Left colon (tissue), 2 donors: ENCODE measurements around the gene KCTD5. TPM values are rescaled to one million over a fixed set of nuclear protein-coding genes. Genes with fewer than 3 reads are reported as not detected.
"Not testable (repeated sequence)": the region's sequence is repeated elsewhere in the genome, so short reads cannot be mapped to it uniquely, and the experiment has no call there.

Experiments used
- ATAC-seq: fragments of 200-7000 bp; cut with Tn5 transposase; one replicate; pipeline ENCODE4 v1.9.1; 2020; ENCODE audit warnings: mild to moderate bottlenecking, moderate library complexity
- DNase-seq, 2 donors: peaks; one replicate each; pipeline ENCODE4 v3.0.0-alpha.2; 2020
- intact Hi-C, 2 donors: fragments of 100-400 bp; cut with DNase I in 1 of 2; cut with micrococcal nuclease in 1 of 2; formaldehyde crosslinking; loops; one replicate each; pipeline versions ENCODE4 v1.11.2 to v1.14.0; 2022; cut with DNase I, micrococcal nuclease
- long read RNA-seq: library from polyadenylated mRNA; unstranded; transcript quantifications from one replicate; pipeline ENCODE4 v2.0.0, GENCODE V29; 2021
- total RNA-seq, 2 donors: library from RNA; stranded (reverse); fragmentation: NEBNext Ultra II Directional; extraction: Animal tissue kit (Norgen Biotek cat#: 25700); gene quantifications; one replicate each; pipeline ENCODE4 v1.2.1, GENCODE V29; 2021
- donor health status: DM: no; HTN: no; CAD: no.
- donor health status: DM: yes; HTN: yes; CAD: no.

KCTD5 gene
- total RNA-seq: 10 to 100 TPM; 49.3 to 79.6 TPM
- long read RNA-seq, transcript KCTD5-201 (6 exons, 2,482 nt): major isoform, 45 of 120 reads
- long read RNA-seq, partial matches to known transcripts: 71 of 120 reads
- long read RNA-seq, other reads (novel, unspliced or antisense): 4 of 120 reads

GRCh38 chr16:2682209-2683021, at the start of gene KCTD5:
Gene KCTD5 (plus strand): TSS chr16:2682523. CDS start chr16:2682549, 26 bp downstream.
- intact Hi-C loops: no loop called here
- peak; percentile 82 for ATAC-seq
- peak; percentile 96 to 97 for DNase-seq

GRCh38 chr16:2639071-2639721, 43.1 kb upstream of the KCTD5 start:
- ATAC-seq (peak; percentile 85), DNase-seq (peak; percentile 50 to 51)
- intact Hi-C loops: not testable (repeated sequence)

GRCh38 chr16:2639722-2640072, 42.6 kb upstream of the KCTD5 start:
- DNase-seq, intact Hi-C loops: not testable (repeated sequence)
- ATAC-seq: peak; percentile 9

GRCh38 chr16:2642561-2642960, 39.8 kb upstream of the KCTD5 start:
- DNase-seq, intact Hi-C loops, ATAC-seq: not testable (repeated sequence)

GRCh38 chr16:2644754-2645453, 37.4 kb upstream of the KCTD5 start:
- ATAC-seq, intact Hi-C loops, DNase-seq: not testable (repeated sequence)

- intact Hi-C loops, DNase-seq: not testable (repeated sequence)
- peak; percentile 84 for ATAC-seq
Observed at GRCh38 chr16:2651268-2651871, 31.0 kb upstream of the KCTD5 start.

- ATAC-seq, intact Hi-C loops, DNase-seq: not testable (repeated sequence)
Observed at GRCh38 chr16:2653915-2654314, 28.4 kb upstream of the KCTD5 start.

- intact Hi-C loops, DNase-seq: not testable (repeated sequence)
- ATAC-seq: peak; percentile 27
Observed at GRCh38 chr16:2654949-2655348, 27.4 kb upstream of the KCTD5 start.

- ATAC-seq (peak; percentile 23), DNase-seq (no peak)
- intact Hi-C loops: no loop called here
Observed at GRCh38 chr16:2656985-2657384, 25.3 kb upstream of the KCTD5 start.

GRCh38 chr16:2657803-2658202, 24.5 kb upstream of the KCTD5 start:
- intact Hi-C loops, DNase-seq, ATAC-seq: not testable (repeated sequence)

GRCh38 chr16:2659560-2659959, 22.8 kb upstream of the KCTD5 start:
- intact Hi-C loops: not testable (repeated sequence)
- peak; percentile 80 for ATAC-seq
- peak; percentile 49 to 52 for DNase-seq

- ATAC-seq, intact Hi-C loops, DNase-seq: not testable (repeated sequence)
Observed at GRCh38 chr16:2660014-2660662, 22.2 kb upstream of the KCTD5 start.

- peak; percentile 36 to 44 for DNase-seq
- ATAC-seq, intact Hi-C loops: not testable (repeated sequence)
Observed at GRCh38 chr16:2660755-2661373, 21.5 kb upstream of the KCTD5 start.

GRCh38 chr16:2663553-2664546, 18.5 kb upstream of the KCTD5 start:
- peak in 1 of 2 donors; percentile 45 for DNase-seq
- peak; percentile 72 for ATAC-seq
- intact Hi-C loops: no loop called here

- no peak for DNase-seq
- ATAC-seq: peak; percentile 13
- intact Hi-C loops: no loop called here
Observed at GRCh38 chr16:2664574-2664982, 17.7 kb upstream of the KCTD5 start.

GRCh38 chr16:2666671-2667070, 15.7 kb upstream of the KCTD5 start:
- DNase-seq, ATAC-seq, intact Hi-C loops: not testable (repeated sequence)

- intact Hi-C loops, ATAC-seq: not testable (repeated sequence)
Observed at GRCh38 chr16:2669587-2669986, 12.7 kb upstream of the KCTD5 start.

More at GRCh38 chr16:2669587-2669986, 12.7 kb upstream of the KCTD5 start:
- not testable (repeated sequence) for DNase-seq
